ENCODE data around the gene PPM1N.

Gene PPM1N

GRCh38 chr19:45498411-45499195, at the start of gene PPM1N:
Gene PPM1N (plus strand): TSS chr19:45498443. CDS start chr19:45498473, 30 bp downstream.
- DNase-seq = peak; percentile 65

- no peak for DNase-seq
Measured at GRCh38 chr19:45448887-45449299, 49.4 kb upstream of the PPM1N start.

- DNase-seq = no peak
Measured at GRCh38 chr19:45450012-45450333, 48.3 kb upstream of the PPM1N start.

- peak; percentile 51 for DNase-seq
Measured at GRCh38 chr19:45451131-45451849, 47.0 kb upstream of the PPM1N start.

GRCh38 chr19:45451850-45452387, 46.3 kb upstream of the PPM1N start:
- no peak for DNase-seq

- DNase-seq = peak; percentile 73
Measured at GRCh38 chr19:45455707-45456499, 42.3 kb upstream of the PPM1N start.

- no peak for DNase-seq
Measured at GRCh38 chr19:45456500-45456815, 41.8 kb upstream of the PPM1N start.

- DNase-seq = no peak
Measured at GRCh38 chr19:45457776-45458175, 40.5 kb upstream of the PPM1N start.

GRCh38 chr19:45460807-45461347, 37.4 kb upstream of the PPM1N start:
- no peak for DNase-seq

GRCh38 chr19:45462174-45462573, 36.1 kb upstream of the PPM1N start:
- DNase-seq = no peak

GRCh38 chr19:45463241-45463640, 35.0 kb upstream of the PPM1N start:
- DNase-seq = no peak

- no peak for DNase-seq
Measured at GRCh38 chr19:45464274-45464673, 34.0 kb upstream of the PPM1N start.

- DNase-seq = no peak
Measured at GRCh38 chr19:45464852-45465441, 33.3 kb upstream of the PPM1N start.

GRCh38 chr19:45467115-45467455, 31.2 kb upstream of the PPM1N start:
- no peak for DNase-seq

GRCh38 chr19:45467456-45468158, 30.6 kb upstream of the PPM1N start, which contains the start of gene FOSB:
Gene FOSB (plus strand): TSS chr19:45467996. CDS start chr19:45468587, 591 bp downstream.
- DNase-seq = peak; percentile 93

- no peak for DNase-seq
Measured at GRCh38 chr19:45468159-45468651, 30.0 kb upstream of the PPM1N start.

GRCh38 chr19:45468803-45469131, 29.5 kb upstream of the PPM1N start:
- DNase-seq = no peak

GRCh38 chr19:45469132-45469944, 28.9 kb upstream of the PPM1N start:
- DNase-seq = peak; percentile 94

- no peak for DNase-seq
Measured at GRCh38 chr19:45469945-45470761, 28.1 kb upstream of the PPM1N start.

- no peak for DNase-seq
Measured at GRCh38 chr19:45470762-45471081, 27.5 kb upstream of the PPM1N start.

Measured in hematopoietic multipotent progenitor cell treated with erythropoietin and hydrocortisone succinate and interleukin-3 and kit ligand, for 8 days (in vitro differentiated cells).